ENCODE data around the gene C1orf105.

GRCh38 chr1:172510479-172510878 is 90.0 kb downstream of the C1orf105 start:
- no peak for TF ChIP-seq CTCF (IDR thresholded peaks at IDR 0.05 in 4 of 5, conservative IDR thresholded peaks at IDR 0.05 in 1 of 5)
- no peak for TF ChIP-seq POLR2A (IDR thresholded peaks at IDR 0.05)

All from gastrocnemius medialis (tissue), 4 donors.